HG02763 (cell line): ENCODE data around the gene ZBTB7A.

Experiments
- ATAC-seq: cut with Tn5 transposase; IDR thresholded peaks from one replicate; pipeline ENCODE4 v1.9.1; 2021; ENCODE audit warnings: mild to moderate bottlenecking, moderate library complexity; ENCODE audit not compliant: unreplicated experiment

The ZBTB7A gene

DNA sequence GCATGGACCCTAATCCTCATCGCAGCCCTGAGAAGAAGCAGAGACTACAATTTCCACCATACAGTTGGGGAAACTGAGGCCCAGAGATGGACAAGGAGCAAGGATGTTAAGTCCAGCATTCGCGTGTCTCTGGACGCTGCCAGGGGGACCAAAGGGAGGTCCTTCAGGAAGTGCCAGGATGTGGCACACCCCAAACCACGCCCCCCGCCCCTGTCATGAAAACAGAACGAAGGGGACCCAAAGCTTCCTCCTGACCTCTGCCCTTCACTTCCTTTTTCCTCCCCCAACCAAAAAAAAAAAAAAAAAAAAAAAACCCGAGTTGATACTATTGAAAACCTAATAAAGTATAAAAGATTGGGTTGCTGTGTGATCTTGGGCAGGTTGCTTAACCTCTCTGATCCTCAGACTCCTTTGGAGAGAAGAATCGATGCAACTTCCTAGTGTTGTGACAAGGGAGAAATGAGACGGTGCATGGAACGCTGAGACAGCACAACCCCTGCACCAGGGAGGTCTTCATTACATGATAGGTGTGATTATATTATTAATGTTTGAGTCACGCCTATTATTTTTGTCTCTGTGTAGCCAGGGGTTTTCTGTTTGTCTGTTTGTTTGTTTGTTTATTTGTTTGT, 2.7 kb upstream of the ZBTB7A start:
- ATAC-seq = no peak

DNA sequence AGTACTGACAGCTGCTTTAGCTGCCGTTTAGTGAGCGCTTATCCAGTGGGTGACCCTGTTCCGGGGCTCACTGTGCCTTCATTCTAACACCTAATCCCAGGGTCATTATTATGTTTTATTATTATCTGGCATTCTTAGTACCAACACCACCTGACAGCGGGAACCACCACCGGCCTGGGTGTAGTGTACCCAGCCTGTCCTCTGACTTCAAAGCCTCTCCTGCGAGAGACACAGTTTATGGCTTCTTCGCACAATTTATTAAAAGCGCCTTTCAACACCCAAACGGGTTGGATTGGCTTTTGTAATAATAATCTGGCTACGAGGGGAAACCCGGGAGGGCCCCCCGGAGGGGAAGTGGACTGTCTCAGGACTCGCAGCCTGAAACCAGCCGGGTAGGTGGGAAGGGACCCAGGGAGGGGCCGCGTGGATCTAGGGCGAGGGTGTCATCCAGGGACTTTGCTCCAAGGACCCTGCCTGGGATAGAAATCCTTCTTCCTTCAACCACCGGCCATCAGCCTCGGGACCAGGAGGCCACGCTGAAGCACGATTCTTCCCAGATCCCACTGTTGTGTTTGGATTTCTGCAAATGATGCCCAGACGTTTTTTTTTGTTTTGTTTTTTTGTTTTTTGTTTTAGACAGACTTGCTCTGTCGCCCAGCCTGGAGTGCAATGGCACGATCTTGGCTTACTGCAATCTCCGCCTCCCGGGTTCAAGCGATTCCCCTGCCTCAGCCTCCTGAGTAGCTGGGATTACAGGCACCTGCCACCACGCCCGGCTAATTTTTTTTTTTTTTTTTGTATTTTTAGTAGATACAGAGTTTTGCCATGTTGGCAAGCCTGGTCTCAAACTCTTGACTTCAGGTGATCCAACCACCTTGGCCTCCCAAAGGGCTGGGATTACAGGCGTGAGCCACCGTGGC, 1.6 kb upstream of the ZBTB7A start:
- ATAC-seq = no peak

DNA sequence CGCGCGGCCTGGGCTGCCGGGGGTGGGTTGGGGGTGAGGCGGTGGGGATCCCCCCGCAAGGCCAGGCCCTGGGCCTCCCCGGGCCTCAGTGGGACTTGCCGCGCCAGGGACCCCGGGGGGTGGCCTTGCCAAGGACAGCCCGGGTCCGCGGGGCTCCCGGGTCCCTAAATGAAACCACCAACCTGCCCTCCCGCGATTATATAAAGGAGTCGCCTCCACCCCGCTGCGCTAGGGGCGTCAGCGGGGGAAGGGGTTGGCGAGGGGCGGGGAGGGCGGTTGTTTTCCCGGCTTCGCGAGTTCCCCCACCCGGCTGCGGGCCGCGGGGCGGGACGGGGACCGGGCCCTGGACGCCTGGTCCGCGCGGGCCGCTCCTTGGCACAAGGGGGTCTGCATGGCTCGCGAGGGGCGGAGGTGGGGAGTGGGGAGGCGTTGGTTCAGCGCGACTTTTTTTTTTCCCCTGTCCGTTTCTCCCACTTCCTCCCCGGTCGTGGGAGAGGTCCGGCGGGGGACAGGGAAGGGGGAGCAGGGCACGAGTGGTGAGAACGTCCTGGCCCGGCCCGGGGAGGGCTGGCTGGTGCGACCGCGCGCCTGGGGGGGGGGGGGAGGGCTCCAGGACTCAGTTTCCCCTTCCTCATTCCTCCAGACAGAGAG, 822 bp upstream of the ZBTB7A start:
- no peak for ATAC-seq

DNA sequence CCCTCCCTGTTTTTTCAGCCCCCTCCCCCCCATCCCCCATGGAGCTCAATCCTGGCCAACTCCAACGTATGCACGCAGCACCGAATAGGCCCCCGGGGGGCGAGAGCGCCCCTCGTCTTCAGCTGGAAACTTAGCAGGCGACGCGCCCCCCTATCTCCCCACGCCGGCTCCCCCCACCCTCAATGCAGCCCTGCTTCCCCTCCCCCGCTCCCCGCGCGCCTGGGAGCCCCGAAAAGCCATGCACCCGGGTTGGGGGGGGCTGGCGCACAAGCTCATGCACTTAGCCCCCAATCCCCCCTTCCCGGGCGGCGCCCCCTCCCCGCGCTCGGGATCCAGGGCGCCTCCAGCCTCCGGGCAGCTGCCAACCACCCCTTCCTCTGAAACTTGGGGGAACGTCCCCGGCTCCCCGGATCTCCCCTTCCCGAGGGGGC, 508 bp downstream of the ZBTB7A start:
- no peak for ATAC-seq

DNA sequence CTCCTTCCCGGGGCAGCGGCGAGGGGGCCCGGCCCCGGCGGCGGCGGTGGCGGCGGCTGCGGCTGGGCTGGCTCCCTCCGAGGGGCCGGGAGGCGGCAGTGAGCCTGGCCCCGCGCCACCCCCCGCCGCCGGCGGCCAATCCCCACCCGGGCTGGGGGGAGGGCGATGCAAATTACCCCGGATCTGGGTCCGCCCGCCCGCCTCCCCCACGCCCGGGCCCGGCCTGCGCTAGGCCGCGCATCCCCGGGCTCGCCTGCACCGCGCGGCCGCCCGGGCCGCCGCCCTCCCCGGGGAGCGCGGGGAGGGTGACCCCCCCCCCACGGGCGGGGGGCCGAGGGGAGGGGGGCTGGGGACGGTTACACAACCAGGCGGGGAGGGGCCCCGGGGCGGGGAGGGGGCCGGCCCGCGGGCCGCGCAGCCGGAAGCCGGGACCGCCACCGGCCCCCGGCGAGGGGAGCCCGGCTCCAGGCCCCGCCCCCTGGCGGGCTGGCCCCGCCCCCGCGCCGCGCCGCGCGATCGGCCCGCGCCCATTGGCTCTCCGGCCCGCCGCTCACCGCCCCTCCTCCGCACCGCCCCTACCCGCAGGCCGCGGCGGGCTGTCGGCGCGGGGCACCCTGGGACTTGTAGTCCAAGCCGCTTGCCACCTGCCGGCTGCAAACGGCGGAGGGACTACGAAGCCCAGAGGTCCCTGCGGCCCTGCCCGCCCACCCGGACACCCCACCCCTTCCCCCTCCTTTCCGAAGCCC, 1.1 kb downstream of the ZBTB7A start:
- peak; percentile 81 for ATAC-seq

DNA sequence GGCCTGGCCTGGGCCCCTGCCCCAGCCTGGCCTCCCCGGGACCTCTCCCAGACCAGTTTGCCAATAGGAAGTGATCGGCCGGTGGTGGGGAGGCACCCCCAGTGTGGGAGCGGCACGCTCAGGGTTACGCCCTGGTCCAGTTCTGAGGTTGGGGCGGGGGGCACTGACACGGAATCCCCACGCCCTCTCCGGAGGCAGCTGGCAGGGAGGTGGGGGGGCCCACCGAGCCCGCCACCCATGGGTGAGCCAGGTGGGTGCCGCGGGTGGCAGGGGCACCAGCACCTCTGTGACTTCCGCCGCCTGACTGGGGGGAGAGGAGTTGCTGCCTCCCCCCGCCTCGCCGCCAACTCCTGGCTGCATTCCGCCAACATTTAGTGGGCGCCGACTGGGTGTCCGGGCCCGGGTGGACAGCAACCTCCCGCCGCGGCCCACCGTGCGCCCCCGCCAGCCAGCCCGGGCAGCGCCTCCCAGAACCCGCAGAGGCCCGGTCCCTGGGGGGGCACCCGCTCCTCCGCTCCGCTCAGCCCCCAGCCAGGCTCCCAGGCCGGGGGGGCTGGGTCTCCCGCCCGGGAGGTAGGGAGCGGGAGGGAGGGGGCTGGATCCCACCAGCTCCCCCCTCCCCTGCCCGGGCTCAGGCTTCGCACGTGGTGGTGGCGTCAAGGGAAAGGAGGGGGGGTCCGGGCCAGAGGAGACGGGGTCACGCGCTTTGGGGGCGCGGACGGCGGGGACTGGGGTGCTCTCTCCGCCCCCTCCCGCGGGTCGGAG, 2.0 kb downstream of the ZBTB7A start:
- ATAC-seq = peak; percentile 2

DNA sequence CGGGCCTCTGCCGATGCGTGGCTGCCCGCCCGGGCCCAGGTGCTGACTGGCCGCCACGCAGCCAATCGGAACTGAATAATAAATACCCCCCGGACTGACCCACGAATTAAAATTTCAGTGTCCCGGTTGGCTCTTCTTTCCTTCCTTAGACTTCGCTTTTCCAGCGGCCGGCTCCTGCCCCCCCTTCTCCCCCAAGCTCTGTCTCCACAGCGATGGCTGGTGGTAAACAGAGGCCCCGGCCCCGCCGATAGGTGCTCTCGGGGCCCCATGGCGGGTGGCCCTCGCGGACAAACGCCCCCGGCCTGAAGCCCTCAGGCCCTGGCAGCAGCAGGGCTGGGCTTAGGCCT, 2.6 kb downstream of the ZBTB7A start:
- ATAC-seq = no peak

DNA sequence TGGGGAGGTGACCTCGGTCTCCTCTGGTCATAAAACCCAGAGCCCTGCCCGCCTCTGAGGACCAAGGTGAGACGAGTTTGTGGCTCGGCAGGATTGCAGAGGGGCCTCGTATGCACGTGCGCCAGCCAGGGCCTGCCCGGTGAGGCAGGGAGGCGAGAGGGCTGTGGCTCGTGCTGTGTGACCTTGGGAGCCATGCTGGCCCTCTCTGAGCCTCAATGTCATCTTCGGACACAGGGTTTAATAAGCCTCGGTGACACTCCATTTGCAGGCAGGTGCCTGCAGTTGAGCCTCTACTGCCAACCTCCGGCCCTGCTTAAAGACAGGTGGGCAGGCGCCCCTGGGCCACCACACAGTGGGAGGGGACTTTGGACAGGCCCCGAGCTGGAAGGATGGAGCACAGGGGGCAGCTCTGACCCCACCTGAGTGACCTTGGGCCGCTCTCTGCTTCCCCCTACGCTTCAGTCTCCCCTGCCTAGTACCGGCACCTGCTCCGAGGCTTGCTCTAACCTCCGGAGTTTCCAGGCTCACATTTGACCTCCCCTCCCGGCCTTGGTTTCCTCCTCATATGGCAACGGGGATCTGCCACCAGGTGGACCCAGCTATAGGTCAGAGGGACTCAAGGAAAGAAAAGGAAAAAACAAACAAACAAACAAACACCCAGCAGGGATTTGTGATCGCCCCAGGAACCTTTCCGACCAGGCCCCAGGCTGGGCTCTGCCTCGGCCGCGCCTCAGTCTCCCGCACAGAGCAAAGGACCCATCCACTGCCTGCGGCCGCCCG, 3.1 kb downstream of the ZBTB7A start:
- ATAC-seq = no peak

DNA sequence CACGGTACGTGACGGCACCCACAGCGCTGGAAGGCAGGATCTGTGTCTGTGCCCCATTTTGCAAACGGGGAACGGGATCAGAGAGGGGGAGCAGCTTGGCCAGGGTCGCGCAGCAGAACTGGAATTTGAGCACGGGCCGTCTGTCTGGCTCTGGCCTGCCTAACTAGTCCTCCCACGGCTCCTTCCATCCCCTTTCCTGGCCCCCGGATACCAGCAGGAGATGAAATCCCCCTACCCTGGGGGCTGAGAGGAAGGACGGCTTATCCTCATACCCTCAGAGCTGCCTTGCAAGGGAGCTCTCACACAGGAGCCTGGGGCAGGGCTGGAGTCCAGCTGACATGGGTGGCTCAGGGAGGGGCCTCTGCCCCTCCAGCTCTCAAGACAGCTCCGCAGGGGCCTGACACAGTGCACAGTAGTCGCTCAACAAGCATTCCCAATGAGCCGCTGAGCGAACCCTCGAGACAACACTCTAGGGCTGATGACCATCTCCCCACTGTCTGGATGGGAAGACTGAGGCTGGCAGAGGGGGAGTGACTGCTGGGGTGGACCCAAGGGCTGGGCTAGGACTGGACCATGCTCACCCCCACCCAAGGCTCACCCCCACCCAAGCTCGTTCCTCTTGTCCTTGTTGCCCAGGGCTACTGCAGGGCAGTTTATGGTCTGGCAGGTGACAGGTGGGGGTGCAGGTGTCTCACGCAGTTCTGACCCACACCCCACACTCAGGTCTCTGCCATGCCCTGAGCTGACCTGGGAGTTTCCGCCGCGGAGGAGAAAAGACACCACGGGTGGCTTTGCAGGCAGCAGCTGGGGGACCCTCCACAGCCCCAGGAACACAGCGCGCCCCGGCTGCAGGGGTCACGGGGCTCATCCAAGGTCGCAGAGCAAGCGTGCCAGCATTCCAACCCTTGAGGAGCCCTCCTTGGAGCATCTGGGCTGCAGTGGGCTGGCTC, 4.0 kb downstream of the ZBTB7A start:
- no peak for ATAC-seq

DNA sequence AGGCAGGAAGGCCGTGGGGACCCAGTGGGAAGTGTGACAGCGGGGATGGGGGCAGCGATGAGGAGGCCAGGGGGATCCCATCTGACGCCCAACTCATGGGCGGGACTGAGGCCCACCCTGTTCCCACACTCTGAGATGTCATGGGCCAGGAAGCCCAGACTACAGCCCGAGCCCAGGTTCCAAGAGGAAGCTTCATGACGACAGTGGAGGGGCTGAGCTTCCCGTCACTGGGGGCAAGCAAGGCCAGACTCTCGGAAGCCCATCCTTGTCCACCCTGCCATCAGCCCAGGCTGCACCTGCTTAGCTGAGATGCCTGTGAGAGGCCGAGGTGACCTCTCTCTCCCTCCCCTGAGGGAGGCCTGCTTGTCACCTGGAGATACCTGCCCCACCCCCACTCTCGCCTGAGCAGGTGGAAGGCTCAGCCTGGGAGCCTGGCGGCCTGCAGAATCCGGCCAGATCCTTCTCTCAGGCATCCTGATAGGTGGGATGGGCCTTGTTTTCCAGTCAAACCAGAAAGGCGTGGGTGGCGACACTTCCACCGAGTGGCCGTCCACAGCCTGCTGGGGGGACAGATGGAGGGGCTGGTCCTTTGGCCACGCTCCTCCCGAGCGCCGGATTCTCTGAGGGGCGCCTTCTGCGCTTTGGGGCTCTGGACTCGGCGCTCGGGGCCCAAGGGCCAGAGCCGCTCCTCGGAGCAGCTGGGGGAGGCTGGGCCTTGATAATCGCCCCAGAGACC, 4.8 kb downstream of the ZBTB7A start:
- ATAC-seq = no peak

DNA sequence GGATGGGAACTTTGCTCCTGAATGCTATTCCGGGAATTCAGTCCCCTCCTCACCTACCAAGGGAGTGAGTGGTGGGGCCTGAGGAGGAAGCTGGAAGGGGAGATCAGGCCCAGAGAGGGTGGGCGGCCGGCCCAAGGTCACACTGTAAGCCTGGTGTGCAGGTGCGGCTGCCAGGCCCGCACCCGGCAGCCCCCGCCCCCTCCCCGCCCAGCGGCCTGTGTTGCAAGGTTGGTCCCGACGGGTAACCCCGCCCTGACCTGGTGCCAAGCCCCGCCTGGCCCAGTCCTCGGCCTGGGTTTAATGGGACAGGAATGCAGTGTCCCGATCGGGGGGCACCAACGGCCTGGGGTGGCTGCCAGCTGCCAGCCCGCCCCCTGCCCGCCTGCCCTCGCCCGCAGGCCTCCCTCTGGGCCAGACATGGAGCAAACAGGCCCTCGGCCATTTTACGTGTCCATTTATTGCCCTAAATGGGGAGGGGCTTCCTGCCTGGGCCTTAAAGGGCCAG, 5.5 kb downstream of the ZBTB7A start:
- ATAC-seq = no peak

DNA sequence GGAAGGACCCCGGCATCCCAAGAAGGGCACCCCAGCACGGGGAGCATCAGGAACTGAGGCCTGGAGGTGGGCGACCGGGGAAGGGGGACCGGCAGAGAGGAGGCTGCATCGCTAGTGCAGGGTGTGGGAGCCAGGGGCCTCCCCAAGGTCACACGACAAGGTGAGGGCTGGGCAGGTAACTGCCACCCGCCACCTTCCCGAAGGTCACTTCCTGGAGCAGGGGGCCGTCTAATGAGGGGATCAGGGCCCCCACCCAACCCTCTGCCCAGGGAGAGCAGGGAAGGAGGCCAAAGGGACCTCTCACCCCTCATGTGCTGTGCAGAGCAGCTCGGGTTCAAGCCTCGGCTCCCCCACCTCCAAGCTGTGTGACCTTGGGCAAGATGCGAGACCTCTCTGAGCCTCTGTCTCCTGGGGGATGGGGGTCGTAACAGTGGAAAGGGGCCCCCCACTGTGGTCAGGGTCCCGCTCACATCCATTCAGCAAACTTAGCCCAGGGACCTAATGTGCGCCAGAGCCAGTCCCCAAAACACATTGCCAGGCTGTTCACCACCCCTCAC, 6.0 kb downstream of the ZBTB7A start:
- no peak for ATAC-seq

DNA sequence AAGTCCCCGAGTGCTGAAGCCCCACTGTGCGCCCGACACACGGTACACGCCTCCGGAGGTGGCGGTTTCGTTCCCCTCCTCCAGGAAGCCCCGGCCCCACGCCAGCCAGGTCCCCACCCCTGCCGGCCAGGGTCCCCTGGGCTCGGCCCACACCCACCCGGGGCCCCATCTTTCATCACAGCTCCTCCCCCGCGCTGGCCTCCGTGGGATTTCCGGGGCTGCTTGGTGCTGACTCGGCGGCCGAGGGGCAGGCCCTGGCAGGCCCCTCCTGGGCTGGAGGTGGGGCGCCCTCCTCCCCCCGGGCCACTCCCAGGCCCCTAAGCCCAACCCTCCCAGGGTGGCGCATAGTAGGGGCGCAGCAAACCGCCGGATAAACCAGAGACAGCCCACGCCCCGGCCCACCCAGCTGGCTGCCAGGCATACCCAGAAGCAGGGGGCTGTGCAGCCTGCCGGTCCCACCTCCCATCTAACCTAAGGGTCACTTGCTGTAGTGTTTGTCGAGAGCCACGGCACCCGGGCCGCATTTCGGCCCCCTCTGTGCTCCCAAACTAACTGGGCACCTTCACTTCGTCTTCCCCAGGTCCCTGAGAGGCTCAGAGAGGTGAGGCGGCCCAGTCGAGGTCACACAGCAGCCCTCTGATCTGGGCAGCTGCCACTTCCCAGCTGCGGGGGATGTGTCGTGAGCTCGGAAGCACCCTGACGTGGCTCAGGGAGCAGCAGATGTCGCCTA, 6.6 kb downstream of the ZBTB7A start:
- ATAC-seq = no peak

DNA sequence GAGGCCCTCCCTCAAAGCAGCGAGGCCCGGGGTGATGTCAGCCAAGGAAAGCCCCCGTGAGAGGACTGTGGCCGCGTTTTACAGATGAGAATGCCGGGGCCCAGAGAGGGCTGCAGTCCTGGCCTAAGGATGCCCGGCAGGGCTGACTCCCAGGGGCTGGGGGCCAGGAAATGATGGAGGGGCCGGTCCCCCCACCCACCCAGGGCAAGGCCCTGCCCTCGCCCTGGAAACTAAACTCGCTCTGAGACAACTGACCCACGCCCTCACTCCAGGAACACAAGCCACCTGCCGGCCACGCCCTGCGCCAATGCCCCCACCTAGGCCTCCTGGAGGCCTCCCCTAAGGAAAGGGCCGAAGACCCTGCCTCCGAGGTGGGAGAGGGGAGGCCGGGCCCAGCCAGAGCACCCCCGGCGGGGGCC, 7.2 kb downstream of the ZBTB7A start:
- no peak for ATAC-seq

DNA sequence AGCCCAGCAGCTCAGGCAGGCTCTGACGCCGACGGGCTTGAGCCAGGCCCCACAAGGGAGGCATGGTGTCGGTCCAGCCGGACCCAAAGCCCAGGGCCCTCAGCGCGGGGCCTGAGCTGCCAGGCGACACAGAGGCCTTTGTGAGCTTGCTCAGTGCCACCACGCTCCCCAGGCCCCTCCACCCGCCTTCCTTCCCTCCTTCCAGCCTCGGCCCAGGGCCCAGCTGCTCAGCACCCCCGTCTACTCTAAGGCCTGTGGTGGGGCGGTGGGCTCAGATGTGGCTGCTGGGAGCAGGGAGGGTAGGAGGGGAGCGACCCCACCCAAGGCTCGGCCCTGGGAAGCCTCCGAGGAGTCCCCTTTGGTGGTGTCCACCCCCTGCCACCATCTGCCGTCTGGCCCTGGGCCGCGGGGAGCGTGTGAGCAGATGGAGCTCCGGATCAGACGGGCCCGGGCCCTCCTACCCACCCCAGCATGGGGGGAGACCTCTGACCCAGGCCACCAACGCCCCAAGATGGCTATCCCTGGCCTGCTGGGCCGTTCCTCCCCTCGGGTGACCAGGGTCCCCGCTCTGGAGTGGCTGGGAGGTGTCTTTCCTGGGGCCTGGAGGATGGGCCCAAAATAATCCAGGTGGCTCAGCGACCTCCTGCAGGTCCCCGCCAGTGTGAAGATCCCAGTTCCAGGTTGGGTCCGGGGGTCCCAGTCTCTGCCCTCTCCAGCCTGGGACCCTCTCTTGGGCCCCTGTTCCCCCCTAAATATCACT, 7.8 kb downstream of the ZBTB7A start:
- no peak for ATAC-seq
